Neural progenitor cell (in vitro differentiated cells): ENCODE measurements around the gene PPIL4.

ENCODE experiments used
- EZH2 ChIP-seq: fragments of 200-600 bp; sonication (generic); IDR thresholded peaks from 2 replicates; pipeline ENCODE4 v1.6.1; 2017; ENCODE audit warnings: antibody characterized with exemption, mild to moderate bottlenecking, moderate library complexity
- EZH2phosphoT487 ChIP-seq: fragments of 200-600 bp; sonication (generic); IDR thresholded peaks from 2 replicates; pipeline ENCODE4 v1.6.1; 2017; ENCODE audit warnings: antibody characterized with exemption
- TF ChIP-seq, protein P1 (sequence below): fragments of 200-600 bp; sonication (generic); IDR thresholded peaks from 2 replicates; pipeline ENCODE4 v1.5.1; 2017; ENCODE audit warnings: antibody characterized with exemption, mild to moderate bottlenecking

DNA sequence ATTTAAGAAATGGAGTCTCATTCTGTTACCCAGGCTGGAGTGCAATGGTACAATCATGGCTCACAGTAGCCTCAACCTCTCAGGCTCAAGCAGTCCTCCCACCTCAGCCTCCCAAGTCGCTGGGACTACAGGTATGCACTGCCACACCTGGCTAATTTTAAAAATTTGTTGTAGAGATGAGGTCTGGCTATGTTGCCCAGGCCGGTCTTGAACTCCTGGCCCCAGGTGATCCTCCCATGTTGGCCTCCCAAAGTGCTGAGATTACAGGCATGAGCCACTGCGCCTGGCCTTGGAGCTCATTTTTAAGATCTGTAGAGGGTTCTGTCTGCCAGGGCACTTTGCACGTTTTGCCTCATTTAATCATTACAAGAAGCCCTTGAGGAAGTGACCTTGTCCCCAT is 78.6 kb downstream of the PPIL4 start:
- TF ChIP-seq EZH2 = no peak
- TF ChIP-seq, protein P1, sequence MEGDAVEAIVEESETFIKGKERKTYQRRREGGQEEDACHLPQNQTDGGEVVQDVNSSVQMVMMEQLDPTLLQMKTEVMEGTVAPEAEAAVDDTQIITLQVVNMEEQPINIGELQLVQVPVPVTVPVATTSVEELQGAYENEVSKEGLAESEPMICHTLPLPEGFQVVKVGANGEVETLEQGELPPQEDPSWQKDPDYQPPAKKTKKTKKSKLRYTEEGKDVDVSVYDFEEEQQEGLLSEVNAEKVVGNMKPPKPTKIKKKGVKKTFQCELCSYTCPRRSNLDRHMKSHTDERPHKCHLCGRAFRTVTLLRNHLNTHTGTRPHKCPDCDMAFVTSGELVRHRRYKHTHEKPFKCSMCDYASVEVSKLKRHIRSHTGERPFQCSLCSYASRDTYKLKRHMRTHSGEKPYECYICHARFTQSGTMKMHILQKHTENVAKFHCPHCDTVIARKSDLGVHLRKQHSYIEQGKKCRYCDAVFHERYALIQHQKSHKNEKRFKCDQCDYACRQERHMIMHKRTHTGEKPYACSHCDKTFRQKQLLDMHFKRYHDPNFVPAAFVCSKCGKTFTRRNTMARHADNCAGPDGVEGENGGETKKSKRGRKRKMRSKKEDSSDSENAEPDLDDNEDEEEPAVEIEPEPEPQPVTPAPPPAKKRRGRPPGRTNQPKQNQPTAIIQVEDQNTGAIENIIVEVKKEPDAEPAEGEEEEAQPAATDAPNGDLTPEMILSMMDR = no peak
- TF ChIP-seq EZH2phosphoT487 = no peak
